Keratinocyte (primary cell): Measurements from ENCODE around the gene HIF1A.

Source experiments
- CTCF ChIP-seq, 3 experiments: IDR thresholded peaks in 1 of 3; conservative IDR thresholded peaks in 1 of 3; optimal IDR thresholded peaks in 1 of 3; 2 replicates in 2 of 3; 3 replicates in 1 of 3; pipeline versions ENCODE3 to v1.5.1; 2011; ENCODE audit warnings: low read length in 3 of 3, mild to moderate bottlenecking in 3 of 3, moderate library complexity in 2 of 3, control low read depth in 1 of 3, inconsistent platforms in 1 of 3; ENCODE audit not compliant: insufficient read depth in 2 of 3; ENCODE audit errors: extremely low read depth in 1 of 3
- EZH2 ChIP-seq: IDR thresholded peaks from one replicate; pipeline ENCODE4 v1.6.1; 2012; ENCODE audit warnings: inconsistent platforms, mild to moderate bottlenecking, low read length, moderate library complexity

- TF ChIP-seq CTCF (optimal IDR thresholded peaks at IDR 0.05 in 1 of 3, IDR thresholded peaks at IDR 0.05 in 1 of 3, conservative IDR thresholded peaks at IDR 0.05 in 1 of 3; ENCODE audit: extremely low read depth in 1 of 3, insufficient read depth in 2 of 3, low read length in 3 of 3) (no peak), EZH2 (no peak)
Observed at GRCh38 chr14:61710853-61711817, 15.8 kb downstream of the HIF1A start.
